ENCODE results near the gene PALLD. TPM values are rescaled to one million over a fixed set of nuclear protein-coding genes. Genes with fewer than 3 reads are reported as not detected.

PALLD gene
- total RNA-seq, 1 experiment from 2014 or later, result 166 TPM

DNA sequence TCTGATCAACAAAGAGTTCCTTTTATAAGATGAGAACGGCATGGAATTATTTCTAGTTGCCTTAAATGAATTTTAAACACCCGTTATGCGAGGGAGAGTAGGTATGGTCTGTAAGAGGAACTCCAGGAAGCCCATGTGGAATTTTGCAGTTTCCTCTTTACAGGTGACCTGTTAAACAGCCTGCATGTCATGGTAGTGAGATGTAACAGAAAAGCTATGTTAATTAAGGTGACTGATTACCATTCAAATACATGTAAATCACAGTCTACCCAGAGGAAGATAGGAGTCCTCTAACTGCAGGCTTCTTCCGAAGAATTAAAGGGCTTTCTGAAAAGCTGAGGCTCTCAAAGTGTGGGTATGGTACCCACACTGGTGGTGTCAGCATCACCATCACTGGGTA lies 349.6 kb downstream of the PALLD start:
- Histone ChIP-seq H3K79me2 (ENCODE audit: insufficient read depth, low read length) (peaks cover 97% of the 10 kb centered on the region), H3K4me3 (replicated peaks in 1 of 2; ENCODE audit: low read depth in 1 of 2, low read length in 2 of 2) (no peak overlapping the region), H3K27me3 (ENCODE audit: insufficient read depth, low read length) (no peaks in the 10 kb centered on the region), H3K36me3 (ENCODE audit: control insufficient read depth in 1 of 2, insufficient read depth in 2 of 2, low read length in 2 of 2) (no peaks in the 10 kb centered on the region; a peak in 1 of 4 replicates), H3K27ac (ENCODE audit: low read depth, low read length) (no peak overlapping the region), H3K9ac (ENCODE audit: low read length) (no peak overlapping the region), H4K20me1 (ENCODE audit: insufficient read depth) (no peaks in the 10 kb centered on the region; the same call in 1 of the 2 replicates), H2AFZ (ENCODE audit: low read depth, low read length, poor library complexity, severe bottlenecking) (no peak overlapping the region), H3K4me1 (ENCODE audit: control insufficient read depth in 1 of 2, insufficient read depth in 2 of 2, low read length in 2 of 2) (no peaks in the 10 kb centered on the region), H3K4me2 (ENCODE audit: low read length) (no peak overlapping the region), H3K9me2 (ENCODE audit: insufficient read depth) (no peaks in the 10 kb centered on the region), H3K9me3 (ENCODE audit: control insufficient read depth in 1 of 2, insufficient read depth in 1 of 2, low read depth in 1 of 2, low read length in 2 of 2) (no peaks in the 10 kb centered on the region)
- no peak for DNase-seq (ENCODE audit: low read depth, low spot score)
- ATAC-seq, result no peak
- BruUV-seq (replicated peaks), result no TSS peak
- ChIA-PET POLR2A (interaction anchor here (1.0 kb wide), 1 partner anchor 13 kb away, joined by 3 read pairs; no protein-coding TSS in a partner anchor), RAD21 (ENCODE audit: low non-redundant PET in 1 of 2, low total read pairs in 2 of 2, uncharacterized antibody in 2 of 2, unreplicated experiment in 2 of 2) (no interaction called here), CTCF (no interaction called here)
- TF ChIP-seq SIN3A (IDR thresholded peaks at IDR 0.05; ENCODE audit: low read depth) (no peak), EZH2 (IDR thresholded peaks at IDR 0.05) (no peak), ELF1 (IDR thresholded peaks at IDR 0.05; ENCODE audit: borderline replicate concordance, low read depth) (no peak), CEBPB (IDR thresholded peaks at IDR 0.05; ENCODE audit: low read depth) (no peak), POLR2A (IDR thresholded peaks at IDR 0.05; ENCODE audit: borderline replicate concordance, extremely low read depth, insufficient read depth, insufficient read length) (no peak), ZFX (IDR thresholded peaks at IDR 0.05) (no peak), EGR1 (IDR thresholded peaks at IDR 0.05; ENCODE audit: low read depth) (no peak), FOSL1 (IDR thresholded peaks at IDR 0.05; ENCODE audit: low read depth) (no peak), ZNF274 (IDR thresholded peaks at IDR 0.05; ENCODE audit: low read depth, low read length) (no peak), POLR2AphosphoS5 (IDR thresholded peaks at IDR 0.05; ENCODE audit: low read depth, low read length) (no peak), RAD21 (IDR thresholded peaks at IDR 0.05; ENCODE audit: low read depth) (no peak), SP1 (IDR thresholded peaks at IDR 0.05; ENCODE audit: low read depth) (no peak), YY1 (IDR thresholded peaks at IDR 0.05; ENCODE audit: extremely low read depth, insufficient replicate concordance, low read depth, low read length) (no peak), EZH2phosphoT487 (IDR thresholded peaks at IDR 0.05; ENCODE audit: borderline replicate concordance) (no peak), SRF (IDR thresholded peaks at IDR 0.05; ENCODE audit: low read depth) (no peak), CBX3 (IDR thresholded peaks at IDR 0.05; ENCODE audit: low read depth) (no peak)
- TF ChIP-seq, protein P1, sequence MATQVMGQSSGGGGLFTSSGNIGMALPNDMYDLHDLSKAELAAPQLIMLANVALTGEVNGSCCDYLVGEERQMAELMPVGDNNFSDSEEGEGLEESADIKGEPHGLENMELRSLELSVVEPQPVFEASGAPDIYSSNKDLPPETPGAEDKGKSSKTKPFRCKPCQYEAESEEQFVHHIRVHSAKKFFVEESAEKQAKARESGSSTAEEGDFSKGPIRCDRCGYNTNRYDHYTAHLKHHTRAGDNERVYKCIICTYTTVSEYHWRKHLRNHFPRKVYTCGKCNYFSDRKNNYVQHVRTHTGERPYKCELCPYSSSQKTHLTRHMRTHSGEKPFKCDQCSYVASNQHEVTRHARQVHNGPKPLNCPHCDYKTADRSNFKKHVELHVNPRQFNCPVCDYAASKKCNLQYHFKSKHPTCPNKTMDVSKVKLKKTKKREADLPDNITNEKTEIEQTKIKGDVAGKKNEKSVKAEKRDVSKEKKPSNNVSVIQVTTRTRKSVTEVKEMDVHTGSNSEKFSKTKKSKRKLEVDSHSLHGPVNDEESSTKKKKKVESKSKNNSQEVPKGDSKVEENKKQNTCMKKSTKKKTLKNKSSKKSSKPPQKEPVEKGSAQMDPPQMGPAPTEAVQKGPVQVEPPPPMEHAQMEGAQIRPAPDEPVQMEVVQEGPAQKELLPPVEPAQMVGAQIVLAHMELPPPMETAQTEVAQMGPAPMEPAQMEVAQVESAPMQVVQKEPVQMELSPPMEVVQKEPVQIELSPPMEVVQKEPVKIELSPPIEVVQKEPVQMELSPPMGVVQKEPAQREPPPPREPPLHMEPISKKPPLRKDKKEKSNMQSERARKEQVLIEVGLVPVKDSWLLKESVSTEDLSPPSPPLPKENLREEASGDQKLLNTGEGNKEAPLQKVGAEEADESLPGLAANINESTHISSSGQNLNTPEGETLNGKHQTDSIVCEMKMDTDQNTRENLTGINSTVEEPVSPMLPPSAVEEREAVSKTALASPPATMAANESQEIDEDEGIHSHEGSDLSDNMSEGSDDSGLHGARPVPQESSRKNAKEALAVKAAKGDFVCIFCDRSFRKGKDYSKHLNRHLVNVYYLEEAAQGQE (IDR thresholded peaks at IDR 0.05; ENCODE audit: low read depth), result no peak
- TF ChIP-seq, protein P2, sequence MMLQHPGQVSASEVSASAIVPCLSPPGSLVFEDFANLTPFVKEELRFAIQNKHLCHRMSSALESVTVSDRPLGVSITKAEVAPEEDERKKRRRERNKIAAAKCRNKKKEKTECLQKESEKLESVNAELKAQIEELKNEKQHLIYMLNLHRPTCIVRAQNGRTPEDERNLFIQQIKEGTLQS (IDR thresholded peaks at IDR 0.05), result no peak
- TF ChIP-seq, protein P3, sequence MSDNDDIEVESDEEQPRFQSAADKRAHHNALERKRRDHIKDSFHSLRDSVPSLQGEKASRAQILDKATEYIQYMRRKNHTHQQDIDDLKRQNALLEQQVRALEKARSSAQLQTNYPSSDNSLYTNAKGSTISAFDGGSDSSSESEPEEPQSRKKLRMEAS (IDR thresholded peaks at IDR 0.05), result no peak
- TF ChIP-seq, protein P4, sequence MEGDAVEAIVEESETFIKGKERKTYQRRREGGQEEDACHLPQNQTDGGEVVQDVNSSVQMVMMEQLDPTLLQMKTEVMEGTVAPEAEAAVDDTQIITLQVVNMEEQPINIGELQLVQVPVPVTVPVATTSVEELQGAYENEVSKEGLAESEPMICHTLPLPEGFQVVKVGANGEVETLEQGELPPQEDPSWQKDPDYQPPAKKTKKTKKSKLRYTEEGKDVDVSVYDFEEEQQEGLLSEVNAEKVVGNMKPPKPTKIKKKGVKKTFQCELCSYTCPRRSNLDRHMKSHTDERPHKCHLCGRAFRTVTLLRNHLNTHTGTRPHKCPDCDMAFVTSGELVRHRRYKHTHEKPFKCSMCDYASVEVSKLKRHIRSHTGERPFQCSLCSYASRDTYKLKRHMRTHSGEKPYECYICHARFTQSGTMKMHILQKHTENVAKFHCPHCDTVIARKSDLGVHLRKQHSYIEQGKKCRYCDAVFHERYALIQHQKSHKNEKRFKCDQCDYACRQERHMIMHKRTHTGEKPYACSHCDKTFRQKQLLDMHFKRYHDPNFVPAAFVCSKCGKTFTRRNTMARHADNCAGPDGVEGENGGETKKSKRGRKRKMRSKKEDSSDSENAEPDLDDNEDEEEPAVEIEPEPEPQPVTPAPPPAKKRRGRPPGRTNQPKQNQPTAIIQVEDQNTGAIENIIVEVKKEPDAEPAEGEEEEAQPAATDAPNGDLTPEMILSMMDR (IDR thresholded peaks at IDR 0.05 in 2 of 3, conservative IDR thresholded peaks at IDR 0.05 in 1 of 3; ENCODE audit: borderline replicate concordance in 1 of 3, insufficient read depth in 1 of 3, low read depth in 2 of 3, low read length in 2 of 3), result no peak
- intact Hi-C loops (cut with micrococcal nuclease), result no loop called here
